ENCODE data around the gene OR11H7.
"Not testable (repeated sequence)": the region's sequence is repeated elsewhere in the genome, so short reads cannot be mapped to it uniquely, and the experiment has no call there.

Gene OR11H7

DNA sequence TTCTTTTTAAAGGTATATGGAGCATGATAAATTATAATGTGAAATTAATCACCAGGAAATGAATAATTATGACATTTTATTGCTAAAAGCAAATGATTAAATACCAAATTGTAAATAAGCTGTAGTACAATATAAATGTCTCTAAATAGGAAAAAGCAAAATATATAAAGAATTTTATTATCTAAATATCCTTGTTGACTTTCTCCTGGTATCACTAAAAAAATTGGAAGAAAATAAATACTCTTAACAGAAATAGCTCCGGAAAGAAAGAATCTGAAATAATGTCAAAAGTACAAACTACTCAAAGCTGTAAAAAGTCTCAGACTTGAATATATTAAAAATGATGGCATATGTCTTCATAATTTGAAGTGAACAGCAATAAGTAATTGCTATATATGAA, at the start of gene OR11H7:
TSS of gene OR11H7 (plus strand) at position 301 of the 400 bp plus-strand sequence.
- no peak for DNase-seq

- DNase-seq, result no peak
Measured at GRCh38 chr14:20179218-20179617, 49.6 kb upstream of the OR11H7 start.

GRCh38 chr14:20179880-20180279, 48.9 kb upstream of the OR11H7 start:
- no peak for DNase-seq

DNA sequence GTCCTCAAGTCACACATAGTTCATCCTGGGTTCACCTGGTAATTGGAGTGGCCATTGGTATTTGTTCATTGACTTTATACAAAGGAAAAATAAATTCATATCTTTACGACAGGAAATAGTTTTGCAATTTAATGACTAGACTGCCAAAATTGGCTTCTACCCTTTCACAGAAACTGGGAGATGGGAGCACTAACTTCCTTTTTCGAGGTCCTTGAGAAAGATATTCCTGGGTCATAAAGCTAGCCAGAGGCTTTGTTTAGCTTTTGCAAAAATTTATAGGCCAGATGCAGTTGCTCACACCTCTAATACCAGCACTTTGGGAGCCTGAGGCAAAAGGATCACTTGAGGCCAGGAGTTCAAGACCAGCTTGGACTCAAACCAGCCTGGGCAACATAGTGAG, 48.3 kb upstream of the OR11H7 start:
- no peak for DNase-seq

DNA sequence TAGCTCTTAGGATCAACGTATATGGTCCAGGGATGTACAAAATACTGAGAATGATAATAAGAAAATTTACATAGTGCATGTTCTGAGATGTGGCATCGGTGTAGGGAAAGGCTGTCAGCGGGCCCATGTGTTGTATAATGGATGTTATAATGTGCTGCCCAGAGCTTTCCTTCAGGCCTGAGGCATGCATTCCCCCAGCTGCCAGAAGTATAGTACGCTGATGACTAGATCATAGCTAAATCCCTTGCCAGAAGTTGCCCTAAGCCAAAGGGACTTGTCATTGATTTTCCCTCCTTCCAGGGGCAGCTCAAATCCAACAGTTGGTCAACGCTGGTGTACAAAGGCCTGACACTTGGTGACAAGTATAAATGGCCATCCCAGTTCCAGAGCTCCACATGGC, 44.6 kb upstream of the OR11H7 start:
- DNase-seq, result no peak

DNA sequence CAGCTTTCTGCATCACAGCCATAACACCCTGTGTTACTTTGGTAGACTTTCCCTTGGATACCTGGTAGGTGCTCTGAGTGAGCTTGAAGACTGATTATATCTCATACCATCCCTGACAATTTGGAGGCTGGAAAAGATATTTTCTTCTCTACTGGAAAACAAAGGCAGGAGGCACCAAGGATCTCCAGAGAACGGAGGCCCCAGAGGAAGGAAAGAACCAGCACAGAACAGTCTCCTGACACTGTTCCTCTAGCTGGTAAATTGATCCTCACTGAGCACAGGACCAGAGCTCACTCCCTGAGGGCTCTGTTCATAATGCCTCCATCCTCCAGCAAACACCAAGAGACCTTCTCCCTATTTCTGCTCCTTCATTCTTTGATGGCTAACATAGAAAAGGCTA, 38.2 kb upstream of the OR11H7 start, which contains the start of gene OR11G2:
TSS of gene OR11G2 (plus strand) at position 301 of the 400 bp plus-strand sequence. CDS start 6,542 bp downstream, outside the sequence.
- no peak for DNase-seq

GRCh38 chr14:20191396-20191795, 37.4 kb upstream of the OR11H7 start:
- no peak for DNase-seq

- no peak for DNase-seq
Measured at GRCh38 chr14:20194101-20194500, 34.7 kb upstream of the OR11H7 start.

GRCh38 chr14:20195170-20195569, 33.6 kb upstream of the OR11H7 start:
- not testable (repeated sequence) for DNase-seq

DNA sequence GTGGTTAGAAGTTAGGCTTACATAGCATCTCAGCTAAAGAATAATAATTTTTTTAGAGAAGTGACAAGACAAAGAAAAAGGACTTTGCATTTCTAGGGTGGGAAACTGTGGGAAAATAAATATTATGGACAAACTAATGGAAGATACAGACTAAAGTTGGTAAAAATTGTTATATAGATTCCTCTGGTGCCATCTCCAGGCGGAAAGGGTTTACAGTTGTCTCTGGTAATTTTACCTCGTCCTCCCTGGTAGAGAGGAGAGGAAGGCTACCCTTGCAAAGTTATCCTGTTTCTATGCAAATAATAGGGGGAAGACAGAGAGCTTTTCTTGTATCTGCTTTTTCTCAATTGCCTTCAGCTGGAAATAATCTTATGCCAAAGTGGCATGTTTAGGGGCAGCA, 32.9 kb upstream of the OR11H7 start:
- no peak for DNase-seq

GRCh38 chr14:20197459-20197858, 31.3 kb upstream of the OR11H7 start:
- DNase-seq, result no peak

- no peak for DNase-seq
Measured at GRCh38 chr14:20198991-20199390, 29.8 kb upstream of the OR11H7 start.

DNA sequence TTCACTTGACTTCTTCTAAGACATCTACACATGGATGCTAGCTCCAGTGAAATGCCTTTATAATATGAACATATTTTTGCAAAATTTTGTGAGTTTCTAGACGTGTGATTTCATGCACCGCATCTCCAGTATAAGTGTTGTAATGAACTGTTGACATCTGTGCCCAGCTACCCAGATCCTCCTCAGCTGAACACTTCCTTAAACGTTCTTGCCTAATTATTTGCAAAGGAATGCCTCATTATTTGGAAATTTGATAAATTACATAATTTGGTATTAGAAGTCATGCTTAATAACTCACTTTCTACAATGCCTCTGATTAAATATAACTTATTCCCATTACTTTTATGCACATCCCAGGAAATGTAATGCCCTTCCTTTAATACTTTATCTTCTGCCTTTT, 24.1 kb upstream of the OR11H7 start:
- DNase-seq, result no peak

DNA sequence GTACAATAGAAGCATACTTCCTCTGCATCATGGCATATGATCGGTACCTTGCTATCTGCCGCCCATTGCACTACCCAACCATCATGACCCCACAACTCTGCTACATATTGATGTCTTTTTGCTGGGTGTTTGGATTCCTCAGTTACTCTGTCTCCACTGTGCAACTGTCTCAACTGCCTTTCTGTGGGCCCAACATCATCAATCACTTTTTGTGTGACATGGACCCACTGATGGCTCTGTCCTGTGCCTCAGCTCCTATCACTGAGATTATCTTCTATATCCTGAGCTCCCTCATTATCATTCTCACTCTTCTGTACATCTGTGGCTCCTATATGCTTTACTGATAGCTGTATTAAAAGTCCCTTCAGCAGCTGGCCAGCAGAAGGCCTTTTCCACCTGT, 19.2 kb upstream of the OR11H7 start:
- no peak for DNase-seq

DNA sequence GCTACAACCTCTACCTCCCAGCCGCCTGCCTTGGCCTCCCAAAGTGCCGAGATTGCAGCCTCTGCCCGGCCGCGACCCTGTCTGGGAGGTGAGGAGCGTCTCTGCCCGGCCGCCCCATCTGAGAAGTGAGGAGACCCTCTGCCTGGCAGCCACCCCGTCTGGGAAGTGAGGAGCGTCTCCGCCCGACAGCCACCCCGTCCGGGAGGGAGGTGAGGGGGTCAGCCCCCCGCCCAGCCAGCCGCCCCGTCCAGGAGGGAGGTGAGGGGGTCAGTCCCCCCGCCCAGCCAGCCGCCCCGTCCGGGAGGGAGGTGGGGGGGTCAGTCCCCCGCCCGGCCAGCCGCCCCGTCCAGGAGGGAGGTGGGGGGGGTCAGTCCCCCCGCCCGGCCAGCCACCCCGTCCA, 16.4 kb upstream of the OR11H7 start:
- DNase-seq, result not testable (repeated sequence)

GRCh38 chr14:20215196-20215595, 13.6 kb upstream of the OR11H7 start:
- no peak for DNase-seq

- DNase-seq, result no peak
Measured at GRCh38 chr14:20219033-20219432, 9.7 kb upstream of the OR11H7 start.

GRCh38 chr14:20223410-20223809, 5.4 kb upstream of the OR11H7 start, which contains the start of gene OR11H6:
Gene OR11H6, plus strand, starts transcription at chr14:20223710. Its CDS starts 0 bp downstream, at chr14:20223710.
- DNase-seq, result no peak

DNA sequence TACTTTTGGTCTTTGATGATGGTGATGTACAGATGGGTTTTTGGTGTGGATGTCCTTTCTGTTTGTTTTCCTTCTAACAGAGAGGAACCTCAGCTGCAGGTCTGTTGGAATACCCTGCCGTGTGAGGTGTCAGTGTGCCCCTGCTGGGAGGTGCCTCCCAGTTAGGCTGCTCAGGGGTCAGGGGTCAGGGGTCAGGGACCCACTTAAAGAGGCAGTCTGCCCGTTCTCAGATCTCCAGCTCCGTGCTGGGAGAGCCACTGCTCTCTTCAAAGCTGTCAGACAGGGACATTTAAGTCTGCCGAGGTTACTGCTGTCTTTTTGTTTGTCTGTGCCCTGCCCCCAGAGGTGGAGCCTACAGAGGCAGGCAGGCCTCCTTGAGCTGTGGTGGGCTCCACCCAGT, 6.6 kb downstream of the OR11H7 start:
- DNase-seq, result not testable (repeated sequence)

- DNase-seq, result no peak
Measured at GRCh38 chr14:20247646-20248246, 19.0 kb downstream of the OR11H7 start.

GRCh38 chr14:20262642-20263128, 33.9 kb downstream of the OR11H7 start:
- DNase-seq, result no peak

DNA sequence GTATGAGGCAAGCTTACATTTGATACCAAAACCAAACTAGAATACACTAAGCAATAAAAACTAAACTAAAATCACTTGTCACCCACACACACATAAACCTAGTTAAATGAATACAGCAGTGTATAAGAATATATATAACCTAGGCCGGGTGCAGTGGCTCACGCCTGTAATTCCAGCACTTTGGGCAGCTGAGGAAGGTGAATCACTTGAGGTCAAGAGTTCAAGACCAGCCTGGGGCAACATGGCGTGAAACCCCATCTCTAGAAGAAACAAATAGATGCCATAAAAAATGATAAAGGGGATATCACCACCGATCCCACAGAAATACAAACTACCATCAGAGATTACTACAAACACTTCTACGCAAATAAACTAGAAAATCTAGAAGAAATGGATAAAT, 35.6 kb downstream of the OR11H7 start:
- DNase-seq, result not testable (repeated sequence)

GRCh38 chr14:20274062-20274461, 45.3 kb downstream of the OR11H7 start:
- DNase-seq, result no peak

- DNase-seq, result no peak
Measured at GRCh38 chr14:20277409-20277808, 48.6 kb downstream of the OR11H7 start.

DNA sequence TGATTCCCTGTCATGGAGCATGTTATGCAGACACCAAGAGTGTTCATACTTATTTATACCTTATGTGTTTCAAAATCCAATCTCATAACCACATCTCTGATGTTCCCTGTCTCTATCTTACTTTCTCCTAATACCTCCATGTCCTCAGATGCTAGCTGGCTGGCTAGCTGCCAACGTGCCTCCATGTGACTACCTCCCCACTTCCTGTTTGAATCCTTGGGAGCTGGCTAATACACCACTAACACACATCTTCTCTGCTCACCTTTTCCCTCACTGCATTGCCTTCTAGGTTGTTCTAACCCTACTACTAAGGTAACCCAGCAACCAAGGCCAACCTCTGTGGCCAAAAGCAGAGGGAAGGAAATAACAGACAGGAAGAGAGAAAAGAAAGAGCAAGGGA, 49.6 kb downstream of the OR11H7 start:
- DNase-seq, result no peak
